Activated CD4-positive, alpha-beta T cell treated with anti-CD3 and anti-CD28 coated beads, Interleukin-2, amount 10 ng/mL, durations not matched to agents 7 days and 5 days (primary cell): ENCODE data around the gene RALB. TPM values are rescaled to one million over a fixed set of nuclear protein-coding genes. Genes with fewer than 3 reads are reported as not detected.
"Not testable (repeated sequence)": the region's sequence is repeated elsewhere in the genome, so short reads cannot be mapped to it uniquely, and the experiment has no call there.

Source experiments
- CTCF ChIA-PET: fragments of 350-600 bp; sonication (Branson Sonifier 250); formaldehyde crosslinking; loops from one replicate; lab custom pipeline; 2021; ENCODE audit warnings: antibody characterized with exemption; lab: Charles Lee
- POLR2A ChIA-PET: fragments of 350-600 bp; sonication (Branson Sonifier 250); formaldehyde crosslinking; loops from one replicate; lab custom pipeline; 2021; ENCODE audit warnings: antibody characterized with exemption; lab: Charles Lee
- DNase-seq: peaks from one replicate; pipeline ENCODE4 v3.0.0-alpha.2; 2020
- H3K27ac Mint-ChIP-seq: one replicate; pipeline ENCODE4 v1.8.0; 2021; ENCODE audit warnings: mild to moderate bottlenecking, moderate library complexity, mixed read lengths
- H3K27me3 Mint-ChIP-seq: one replicate; pipeline ENCODE4 v1.8.0; 2021; ENCODE audit warnings: mixed read lengths
- H3K36me3 Mint-ChIP-seq: one replicate; pipeline ENCODE4 v1.8.0; 2021; ENCODE audit warnings: low read depth, mixed read lengths
- H3K4me1 Mint-ChIP-seq: one replicate; pipeline ENCODE4 v1.8.0; 2021; ENCODE audit warnings: mixed read lengths
- H3K4me3 Mint-ChIP-seq: one replicate; pipeline ENCODE4 v1.8.0; 2021; ENCODE audit warnings: mild to moderate bottlenecking, moderate library complexity, mixed read lengths
- H3K9me3 Mint-ChIP-seq: one replicate; pipeline ENCODE4 v1.8.0; 2021; ENCODE audit warnings: mixed read lengths
- total RNA-seq, 2 experiments: library from RNA; stranded (reverse); gene quantifications; one replicate each; pipeline ENCODE4 v1.2.3, GENCODE V29; 2021

Gene RALB
- total RNA-seq, 2 experiments from 2014 or later, result 44.3 to 46.8 TPM

DNA sequence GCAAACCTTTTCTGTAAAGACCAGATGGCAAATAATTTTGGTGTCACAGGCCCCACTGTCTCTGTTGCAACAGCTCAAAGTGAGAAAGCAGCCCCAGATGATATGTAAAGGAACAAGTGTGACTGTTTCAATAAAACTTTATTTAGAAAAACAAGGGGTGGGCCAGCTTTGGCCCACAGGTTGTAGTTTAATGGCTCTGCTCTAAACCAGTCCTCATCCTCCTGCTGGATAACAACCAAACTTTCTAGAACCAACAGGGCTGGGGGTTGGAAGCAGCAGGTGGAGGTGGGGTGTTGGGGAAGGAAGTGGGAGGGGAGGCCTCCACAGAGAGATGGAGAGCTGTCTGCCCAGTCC lies 64.5 kb downstream of the RALB start:
- H3K36me3 Mint-ChIP-seq, result no peaks in the 10 kb centered on the region
- no peaks in the 10 kb centered on the region for H3K27me3 Mint-ChIP-seq
- no peak for DNase-seq
- POLR2A ChIA-PET, result interaction anchor here (1.0 kb wide), 1 partner anchor 92 kb away, joined by 3 read pairs; no protein-coding TSS in a partner anchor
- H3K4me3 Mint-ChIP-seq, result no peak overlapping the region
- peaks cover 45% of the 10 kb centered on the region for H3K4me1 Mint-ChIP-seq
- no peak overlapping the region for H3K27ac Mint-ChIP-seq
- H3K9me3 Mint-ChIP-seq, result no peaks in the 10 kb centered on the region
- CTCF ChIA-PET, result interaction anchor here (1.0 to 1.1 kb wide), 2 partner anchors 24 to 28 kb away, joined by 3 to 4 read pairs; no protein-coding TSS in a partner anchor

DNA sequence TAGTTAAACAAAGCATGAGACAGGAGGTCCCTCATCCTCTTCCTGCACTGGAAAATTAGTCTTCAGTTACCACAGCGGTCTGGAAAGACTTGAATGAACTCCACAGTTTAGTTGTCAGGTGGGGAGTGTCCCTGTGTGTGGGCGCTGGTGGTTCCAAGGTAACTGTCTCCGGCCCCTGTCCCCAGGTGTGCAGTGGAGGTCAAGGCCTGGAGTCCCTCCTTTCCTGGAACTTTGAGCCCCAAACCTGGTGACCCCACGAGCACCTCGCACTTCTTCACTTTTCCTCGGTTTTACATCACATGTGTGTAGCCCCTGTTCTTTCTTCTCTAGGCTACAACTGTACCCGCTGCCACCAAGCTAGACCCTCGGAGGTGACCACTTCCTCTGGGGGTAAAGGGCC lies 65.3 kb downstream of the RALB start:
- Mint-ChIP-seq H3K4me3 (no peak overlapping the region), H3K9me3 (no peaks in the 10 kb centered on the region), H3K36me3 (no peaks in the 10 kb centered on the region), H3K27ac (peak overlapping the region; percentile 39), H3K4me1 (peaks cover 38% of the 10 kb centered on the region), H3K27me3 (no peaks in the 10 kb centered on the region)
- ChIA-PET CTCF (interaction anchor here (1.0 kb wide), 1 partner anchor 23 kb away, joined by 3 read pairs; no protein-coding TSS in a partner anchor), POLR2A (no interaction called here)
- no peak for DNase-seq

DNA sequence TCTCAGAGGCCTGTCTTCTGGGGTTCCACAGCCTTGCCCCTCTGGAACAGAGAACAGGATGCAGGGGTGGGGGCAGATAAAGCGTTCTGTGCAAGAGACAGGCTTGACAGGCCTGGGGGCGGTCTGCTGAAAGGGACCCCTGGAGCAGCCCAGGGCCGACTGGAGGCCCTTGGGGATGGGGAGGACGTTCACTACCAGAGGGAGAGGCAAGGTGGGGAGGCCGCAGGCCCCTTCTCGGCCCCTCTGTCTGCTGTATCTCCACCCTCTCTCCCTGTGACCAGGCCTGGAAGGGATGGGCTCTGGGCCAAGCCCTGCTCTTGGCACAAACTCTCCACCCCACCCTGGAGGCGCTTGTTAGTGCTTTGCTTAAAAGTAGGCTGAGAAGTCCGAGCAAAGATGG lies 66.0 kb downstream of the RALB start:
- no peaks in the 10 kb centered on the region for H3K36me3 Mint-ChIP-seq
- ChIA-PET CTCF (interaction anchor here (0.5 kb wide), 1 partner anchor 1124 kb away, joined by 3 read pairs; no protein-coding TSS in a partner anchor), POLR2A (no interaction called here)
- H3K4me1 Mint-ChIP-seq, result peaks cover 31% of the 10 kb centered on the region
- H3K9me3 Mint-ChIP-seq, result no peaks in the 10 kb centered on the region
- DNase-seq, result no peak
- no peak overlapping the region for H3K27ac Mint-ChIP-seq
- H3K27me3 Mint-ChIP-seq, result no peaks in the 10 kb centered on the region
- H3K4me3 Mint-ChIP-seq, result no peak overlapping the region

GRCh38 chr2:120319123-120319522 lies 66.5 kb downstream of the RALB start:
- no peak overlapping the region for H3K27ac Mint-ChIP-seq
- POLR2A ChIA-PET, result no interaction called here
- no peaks in the 10 kb centered on the region for H3K9me3 Mint-ChIP-seq
- H3K36me3 Mint-ChIP-seq, result no peaks in the 10 kb centered on the region
- H3K4me1 Mint-ChIP-seq, result peaks cover 26% of the 10 kb centered on the region
- H3K27me3 Mint-ChIP-seq, result no peaks in the 10 kb centered on the region
- CTCF ChIA-PET, result no interaction called here
- no peak overlapping the region for H3K4me3 Mint-ChIP-seq
- DNase-seq, result no peak

GRCh38 chr2:120319686-120320317 lies 67.2 kb downstream of the RALB start:
- no peaks in the 10 kb centered on the region for H3K36me3 Mint-ChIP-seq
- DNase-seq, result no peak
- no peaks in the 10 kb centered on the region for H3K27me3 Mint-ChIP-seq
- peaks cover 19% of the 10 kb centered on the region for H3K4me1 Mint-ChIP-seq
- no peak overlapping the region for H3K4me3 Mint-ChIP-seq
- ChIA-PET CTCF (no interaction called here), POLR2A (no interaction called here)
- no peaks in the 10 kb centered on the region for H3K9me3 Mint-ChIP-seq
- no peak overlapping the region for H3K27ac Mint-ChIP-seq

- Mint-ChIP-seq H3K27ac (no peak overlapping the region), H3K4me3 (no peak overlapping the region), H3K4me1 (peaks cover 13% of the 10 kb centered on the region), H3K27me3 (no peaks in the 10 kb centered on the region), H3K9me3 (no peaks in the 10 kb centered on the region), H3K36me3 (no peaks in the 10 kb centered on the region)
- ChIA-PET CTCF (interaction anchor here (0.9 kb wide), 1 partner anchor 8 kb away, joined by 3 read pairs; no protein-coding TSS in a partner anchor), POLR2A (no interaction called here)
- no peak for DNase-seq
Measured at GRCh38 chr2:120320318-120320851, 67.7 kb downstream of the RALB start.

GRCh38 chr2:120320887-120321556 lies 68.4 kb downstream of the RALB start:
- H3K36me3 Mint-ChIP-seq, H3K4me1 Mint-ChIP-seq, H3K4me3 Mint-ChIP-seq, POLR2A ChIA-PET, H3K9me3 Mint-ChIP-seq, H3K27ac Mint-ChIP-seq, DNase-seq, H3K27me3 Mint-ChIP-seq: not testable (repeated sequence)
- CTCF ChIA-PET, result interaction anchor here (0.9 kb wide), 1 partner anchor 9 kb away, joined by 3 read pairs; no protein-coding TSS in a partner anchor

GRCh38 chr2:120321721-120322284 lies 69.2 kb downstream of the RALB start:
- Mint-ChIP-seq H3K4me1 (peaks cover 10% of the 10 kb centered on the region), H3K4me3 (no peak overlapping the region), H3K36me3 (no peaks in the 10 kb centered on the region), H3K27me3 (no peaks in the 10 kb centered on the region), H3K27ac (peak overlapping the region; percentile 36), H3K9me3 (no peaks in the 10 kb centered on the region)
- POLR2A ChIA-PET, result no interaction called here
- CTCF ChIA-PET, result no interaction called here
- no peak for DNase-seq

DNA sequence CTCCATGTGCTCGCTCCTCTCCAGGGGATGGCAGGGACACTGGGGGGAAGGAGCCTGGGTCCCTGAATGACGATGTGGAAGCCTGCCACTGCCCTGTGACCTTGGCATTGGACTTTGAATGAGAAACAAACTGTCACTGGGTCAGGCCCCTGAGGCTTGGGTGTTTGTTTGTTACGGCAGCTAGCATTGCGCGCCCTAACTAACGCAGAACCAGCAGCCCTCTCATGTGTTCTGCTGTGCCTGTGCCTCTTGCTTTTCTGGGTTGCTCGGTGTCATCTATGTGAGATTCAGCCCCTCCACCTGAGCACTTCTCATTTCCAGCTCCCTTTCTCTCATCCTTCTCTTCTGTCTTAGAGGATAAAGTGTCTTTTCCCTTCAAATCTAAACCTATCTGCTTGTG lies 69.7 kb downstream of the RALB start:
- Mint-ChIP-seq H3K27ac (no peak overlapping the region), H3K9me3 (no peaks in the 10 kb centered on the region), H3K36me3 (no peaks in the 10 kb centered on the region), H3K27me3 (no peaks in the 10 kb centered on the region), H3K4me1 (peaks cover 10% of the 10 kb centered on the region), H3K4me3 (no peak overlapping the region)
- DNase-seq, result no peak
- POLR2A ChIA-PET, result no interaction called here
- CTCF ChIA-PET, result interaction anchor here (1.1 kb wide), 1 partner anchor 146 kb away, joined by 3 read pairs; no protein-coding TSS in a partner anchor

- ChIA-PET POLR2A (no interaction called here), CTCF (interaction anchor here (1.0 to 1.1 kb wide), 2 partner anchors 146 to 603 kb away, joined by 3 read pairs; no protein-coding TSS in a partner anchor)
- H3K36me3 Mint-ChIP-seq, result no peaks in the 10 kb centered on the region
- no peak for DNase-seq
- no peak overlapping the region for H3K27ac Mint-ChIP-seq
- H3K9me3 Mint-ChIP-seq, result no peaks in the 10 kb centered on the region
- no peak overlapping the region for H3K4me3 Mint-ChIP-seq
- peaks cover 7% of the 10 kb centered on the region for H3K4me1 Mint-ChIP-seq
- H3K27me3 Mint-ChIP-seq, result no peaks in the 10 kb centered on the region
Measured at GRCh38 chr2:120323214-120323613, 70.6 kb downstream of the RALB start.

GRCh38 chr2:120323807-120324399 lies 71.3 kb downstream of the RALB start:
- no peak for DNase-seq
- H3K4me1 Mint-ChIP-seq, result peaks cover 6% of the 10 kb centered on the region
- no peak overlapping the region for H3K27ac Mint-ChIP-seq
- POLR2A ChIA-PET, result no interaction called here
- no peaks in the 10 kb centered on the region for H3K27me3 Mint-ChIP-seq
- no peaks in the 10 kb centered on the region for H3K9me3 Mint-ChIP-seq
- no peaks in the 10 kb centered on the region for H3K36me3 Mint-ChIP-seq
- no peak overlapping the region for H3K4me3 Mint-ChIP-seq
- CTCF ChIA-PET, result interaction anchor here (0.7 to 1.4 kb wide), 3 partner anchors 11 to 603 kb away, joined by 3 to 8 read pairs (median 3); no protein-coding TSS in a partner anchor

DNA sequence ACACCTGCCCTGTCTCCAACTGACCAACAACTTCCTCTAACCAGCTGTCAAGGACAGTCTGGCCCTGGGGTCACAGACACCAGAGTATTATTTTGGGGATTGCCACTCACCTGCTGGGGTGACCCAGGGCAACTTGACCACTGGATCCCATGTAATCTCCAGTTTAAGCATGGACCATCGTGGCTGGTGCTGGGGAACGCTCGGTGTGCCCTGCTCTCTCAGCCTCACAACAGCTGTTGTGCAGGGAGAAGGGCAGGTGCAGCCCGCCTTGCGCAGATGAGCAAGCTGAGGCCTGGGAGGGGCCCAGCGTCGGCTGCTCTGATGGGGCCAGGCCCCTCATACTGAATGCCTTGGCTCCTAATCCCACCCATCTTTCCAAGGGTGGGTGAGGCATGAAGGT lies 72.3 kb downstream of the RALB start:
- no peak for DNase-seq
- H3K27me3 Mint-ChIP-seq, result no peaks in the 10 kb centered on the region
- H3K9me3 Mint-ChIP-seq, result no peaks in the 10 kb centered on the region
- ChIA-PET CTCF (interaction anchor here (1.4 kb wide), 1 partner anchor 12 kb away, joined by 8 read pairs; no protein-coding TSS in a partner anchor), POLR2A (no interaction called here)
- no peak overlapping the region for H3K4me3 Mint-ChIP-seq
- peaks cover 6% of the 10 kb centered on the region for H3K4me1 Mint-ChIP-seq
- H3K27ac Mint-ChIP-seq, result no peak overlapping the region
- no peaks in the 10 kb centered on the region for H3K36me3 Mint-ChIP-seq
